HL-60 (cell line): Measurements from ENCODE around the gene FKBP6.
"Not testable (repeated sequence)": the region's sequence is repeated elsewhere in the genome, so short reads cannot be mapped to it uniquely, and the experiment has no call there.

Source experiments
- DNase-seq, 2 experiments: peaks; one replicate each; pipeline ENCODE4 v3.0.0-alpha.2; 2010 to 2020; ENCODE audit warnings: low read depth in 1 of 2, low spot score in 1 of 2
- H3K27ac ChIP-seq: fragments of 250-450 bp; sonication (Bioruptor Pico); replicated peaks from 2 replicates; pipeline ENCODE4 v1.5.1; 2020; ENCODE audit warnings: mild to moderate bottlenecking, moderate library complexity
- H3K27me3 ChIP-seq: fragments of 250-450 bp; sonication (Bioruptor Pico); 2 replicates; pipeline ENCODE4 v1.5.1; 2021; ENCODE audit warnings: mild to moderate bottlenecking, moderate library complexity; ENCODE audit not compliant: insufficient read depth, poor library complexity, severe bottlenecking
- H3K4me3 ChIP-seq: replicated peaks from 2 replicates; pipeline ENCODE4 v1.5.1; 2011; ENCODE audit warnings: mild to moderate bottlenecking, control low read depth, low read length; ENCODE audit not compliant: insufficient read depth
- GABPA ChIP-seq: IDR thresholded peaks from 2 replicates; pipeline ENCODE4 v1.6.1; 2012; ENCODE audit warnings: low read depth
- POLR2AphosphoS5 ChIP-seq: IDR thresholded peaks from 2 replicates; pipeline ENCODE4 v1.6.1; 2012; ENCODE audit warnings: low read depth
- REST ChIP-seq: IDR thresholded peaks from 2 replicates; pipeline ENCODE4 v1.6.1; 2012; ENCODE audit warnings: low read depth; ENCODE audit not compliant: insufficient replicate concordance
- SPI1 ChIP-seq: IDR thresholded peaks from 2 replicates; pipeline ENCODE4 v1.6.1; 2012; ENCODE audit warnings: low read depth, mild to moderate bottlenecking, borderline replicate concordance
- TF ChIP-seq, protein P1 (sequence below): IDR thresholded peaks from one replicate; pipeline ENCODE4 v1.5.1; 2011; ENCODE audit warnings: low read length, control low read depth, inconsistent platforms; ENCODE audit not compliant: insufficient read depth

Gene FKBP6

GRCh38 chr7:73397521-73398281 is 69.7 kb downstream of the FKBP6 start:
- Histone ChIP-seq H3K27ac (no peak overlapping the region), H3K27me3 (no peaks in the 10 kb centered on the region), H3K4me3 (no peak overlapping the region)
- TF ChIP-seq, protein P1, sequence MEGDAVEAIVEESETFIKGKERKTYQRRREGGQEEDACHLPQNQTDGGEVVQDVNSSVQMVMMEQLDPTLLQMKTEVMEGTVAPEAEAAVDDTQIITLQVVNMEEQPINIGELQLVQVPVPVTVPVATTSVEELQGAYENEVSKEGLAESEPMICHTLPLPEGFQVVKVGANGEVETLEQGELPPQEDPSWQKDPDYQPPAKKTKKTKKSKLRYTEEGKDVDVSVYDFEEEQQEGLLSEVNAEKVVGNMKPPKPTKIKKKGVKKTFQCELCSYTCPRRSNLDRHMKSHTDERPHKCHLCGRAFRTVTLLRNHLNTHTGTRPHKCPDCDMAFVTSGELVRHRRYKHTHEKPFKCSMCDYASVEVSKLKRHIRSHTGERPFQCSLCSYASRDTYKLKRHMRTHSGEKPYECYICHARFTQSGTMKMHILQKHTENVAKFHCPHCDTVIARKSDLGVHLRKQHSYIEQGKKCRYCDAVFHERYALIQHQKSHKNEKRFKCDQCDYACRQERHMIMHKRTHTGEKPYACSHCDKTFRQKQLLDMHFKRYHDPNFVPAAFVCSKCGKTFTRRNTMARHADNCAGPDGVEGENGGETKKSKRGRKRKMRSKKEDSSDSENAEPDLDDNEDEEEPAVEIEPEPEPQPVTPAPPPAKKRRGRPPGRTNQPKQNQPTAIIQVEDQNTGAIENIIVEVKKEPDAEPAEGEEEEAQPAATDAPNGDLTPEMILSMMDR: no peak
- no peak for TF ChIP-seq SPI1
- no peak for TF ChIP-seq GABPA
- TF ChIP-seq POLR2AphosphoS5: no peak
- TF ChIP-seq REST: no peak
- no peak for DNase-seq

- DNase-seq, H3K27me3 ChIP-seq, H3K4me3 ChIP-seq, H3K27ac ChIP-seq: not testable (repeated sequence)
Measured at GRCh38 chr7:73399185-73400050, 71.5 kb downstream of the FKBP6 start.

- not testable (repeated sequence) for H3K27me3 ChIP-seq, DNase-seq, H3K4me3 ChIP-seq
Measured at GRCh38 chr7:73404860-73405259, 76.9 kb downstream of the FKBP6 start.

More at GRCh38 chr7:73404860-73405259, 76.9 kb downstream of the FKBP6 start:
- H3K27ac ChIP-seq: not testable (repeated sequence)
